ENCODE results near the gene TTPAL.
A peak's percentile ranks its signal among the peaks of the same experiment; 100 is the strongest.

The TTPAL gene

GRCh38 chr20:44500221-44500620 is 24.5 kb downstream of the TTPAL start:
- DNase-seq: no peak

DNA sequence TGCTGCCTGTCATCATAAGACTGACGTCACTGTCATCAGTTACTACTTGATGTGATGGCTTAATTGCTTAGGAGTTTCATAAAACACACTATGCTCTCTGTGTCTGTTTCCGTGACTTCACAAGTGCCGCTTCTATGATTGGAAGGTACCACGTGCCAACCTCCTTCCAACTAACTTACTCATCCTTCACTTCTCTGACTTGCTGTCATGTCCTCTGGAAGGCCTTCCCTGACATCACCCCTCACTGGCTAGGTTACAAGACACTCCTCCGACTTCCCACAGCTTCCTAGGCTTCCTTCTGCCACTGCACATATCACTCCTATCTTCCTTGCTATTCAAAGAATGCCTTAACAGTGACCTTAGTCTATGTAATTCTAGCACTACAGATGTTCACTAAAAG is 25.8 kb downstream of the TTPAL start:
- DNase-seq: no peak

DNA sequence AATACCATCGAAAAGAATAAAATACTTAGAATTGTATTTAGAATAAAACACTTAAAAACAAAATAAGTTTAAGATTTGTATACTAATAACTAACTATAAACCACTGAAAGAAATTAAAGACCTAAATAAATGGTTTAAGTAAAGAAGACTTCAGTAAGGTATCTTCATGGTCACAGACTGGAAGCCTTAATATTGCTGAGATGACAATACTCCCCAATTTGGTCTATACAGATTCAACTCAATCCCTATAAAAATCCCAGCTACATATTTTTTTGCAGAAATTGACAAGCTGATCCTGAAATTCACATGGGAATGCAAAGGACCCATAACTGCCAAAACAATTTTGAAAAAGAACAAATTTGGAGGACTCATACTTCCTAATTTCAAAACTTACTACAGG is 27.3 kb downstream of the TTPAL start:
- no peak for DNase-seq

DNA sequence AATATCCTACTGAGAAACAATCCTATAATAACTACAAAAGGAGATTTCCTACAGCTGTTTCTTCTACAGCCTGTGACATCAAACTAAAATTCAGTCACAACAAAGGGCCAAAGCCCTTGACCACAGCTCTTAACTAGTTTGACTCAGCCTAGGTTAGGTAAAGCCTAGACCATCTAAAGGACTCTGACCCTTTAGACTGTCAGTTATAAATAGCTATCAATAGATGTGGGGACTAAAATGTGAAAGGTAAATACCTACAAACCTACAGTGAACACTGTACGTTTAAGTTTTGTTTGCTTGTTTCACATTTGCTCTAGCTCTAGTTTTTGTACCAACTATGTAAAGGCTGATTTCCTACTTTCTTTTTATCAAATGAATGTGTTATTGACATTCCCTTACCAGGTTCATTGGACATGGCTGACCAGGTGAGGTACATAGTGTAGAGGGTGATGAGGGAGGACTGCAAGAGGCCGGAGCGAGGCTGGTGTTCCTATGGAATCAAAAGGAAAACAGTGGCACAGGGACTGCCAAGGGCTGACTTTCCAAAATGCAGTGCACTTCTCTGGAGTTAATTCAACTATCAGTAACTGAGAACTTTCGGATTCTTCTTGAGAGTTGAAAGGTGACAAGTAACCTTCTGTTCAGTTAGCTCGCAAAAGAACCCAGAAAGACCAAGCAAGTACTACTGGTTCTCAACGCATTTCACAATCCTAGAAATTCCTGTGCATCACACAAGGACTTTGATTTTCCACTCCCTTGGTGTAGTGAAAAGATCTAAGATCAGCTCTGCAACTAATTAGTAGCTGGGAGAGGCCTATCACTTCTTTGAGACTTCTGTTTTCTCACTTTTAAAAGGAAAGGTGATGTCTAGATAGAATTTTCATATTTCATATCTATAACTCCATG is 29.0 kb downstream of the TTPAL start:
- DNase-seq: no peak

DNA sequence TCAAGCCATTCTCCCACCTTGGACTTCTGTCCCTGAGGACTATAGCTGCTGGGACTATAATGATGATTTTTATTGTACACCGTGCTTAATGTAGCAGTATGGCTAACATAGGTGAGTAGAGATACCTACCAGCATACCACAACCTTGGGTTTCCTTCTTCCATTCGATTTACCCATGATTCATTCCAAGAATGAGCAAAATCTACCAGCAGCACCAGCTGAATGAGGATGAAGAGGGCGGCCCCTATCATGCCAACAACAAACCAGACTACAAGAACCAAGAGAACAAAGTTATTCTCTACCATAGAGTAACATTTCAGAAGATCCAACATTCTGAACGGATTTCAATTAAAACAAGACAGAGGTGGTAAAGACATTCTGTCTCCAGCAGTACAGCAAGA is 34.1 kb downstream of the TTPAL start:
- DNase-seq: no peak

- no peak for DNase-seq
Measured at GRCh38 chr20:44513871-44514270, 38.2 kb downstream of the TTPAL start.

DNA sequence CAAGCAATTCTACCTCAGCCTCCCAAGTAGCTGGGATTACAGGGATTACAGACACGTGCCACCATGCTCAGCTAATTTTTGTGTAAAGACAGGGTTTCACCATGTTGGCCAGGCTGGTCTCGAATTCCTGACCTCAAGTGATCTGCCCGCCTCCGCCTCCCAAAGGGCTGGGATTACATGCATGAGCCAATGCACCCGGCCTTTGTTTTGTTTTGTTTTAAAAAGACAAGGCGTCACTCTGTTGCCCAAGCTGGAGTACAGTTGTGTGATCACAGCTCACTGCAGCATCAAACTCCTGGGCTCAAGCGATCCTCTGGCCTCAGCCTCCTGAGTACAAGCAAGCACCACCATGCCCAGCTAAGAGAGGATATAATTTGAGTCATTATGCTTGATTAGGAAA is 40.8 kb downstream of the TTPAL start:
- no peak for DNase-seq

GRCh38 chr20:44517454-44517853 is 41.8 kb downstream of the TTPAL start:
- DNase-seq: no peak

- DNase-seq: no peak
Measured at GRCh38 chr20:44518248-44518647, 42.6 kb downstream of the TTPAL start.

DNA sequence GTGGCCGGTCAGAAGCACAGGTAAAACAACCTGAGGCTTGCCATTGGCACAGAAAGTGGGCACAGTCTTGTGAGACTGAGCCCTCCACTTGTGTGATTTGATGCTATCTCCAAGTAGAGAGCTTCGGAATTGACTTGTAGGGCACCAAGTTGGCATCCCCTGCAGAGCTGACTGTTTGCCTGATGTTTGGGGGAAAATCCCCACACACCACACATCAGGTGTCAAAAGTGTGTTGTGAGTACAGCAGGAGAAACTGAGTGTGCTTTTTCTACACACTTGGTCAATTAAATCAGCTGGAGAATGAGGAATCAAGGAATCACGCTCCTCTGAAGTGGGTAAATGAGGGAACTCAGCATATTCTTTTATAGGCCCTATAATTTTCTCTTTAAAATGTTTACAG is 45.2 kb downstream of the TTPAL start:
- DNase-seq: no peak

- peak; percentile 96 for DNase-seq
Measured at GRCh38 chr20:44521484-44522481, 46.1 kb downstream of the TTPAL start, which contains the start of gene SERINC3. TSS of gene SERINC3 (minus strand) at chr20:44522070. CDS start at chr20:44521951, 119 bp downstream.

DNA sequence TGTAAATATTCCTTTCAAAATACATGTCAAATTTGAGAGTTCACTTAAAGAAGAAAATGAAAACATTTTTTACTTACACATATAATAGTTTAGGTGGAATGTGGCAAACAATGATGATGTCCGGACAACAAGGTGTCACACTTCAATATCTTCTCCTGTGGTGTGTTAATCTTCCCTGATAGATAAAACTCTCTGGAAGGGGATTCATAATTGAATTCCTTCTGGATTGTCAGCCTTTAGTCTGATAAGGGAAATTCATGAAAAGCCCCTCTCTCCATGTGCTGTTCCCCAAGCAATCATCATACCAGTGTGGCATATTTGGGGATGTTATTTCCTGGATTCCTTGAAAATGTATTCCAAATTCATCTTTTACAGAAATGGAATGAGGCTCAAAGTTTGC is 47.2 kb downstream of the TTPAL start:
- no peak for DNase-seq

- DNase-seq: no peak
Measured at GRCh38 chr20:44523746-44524145, 48.1 kb downstream of the TTPAL start.

GRCh38 chr20:44526129-44526528 is 50.5 kb downstream of the TTPAL start:
- no peak for DNase-seq

GRCh38 chr20:44527716-44528199 is 52.1 kb downstream of the TTPAL start:
- no peak for DNase-seq

GRCh38 chr20:44528309-44528708 is 52.6 kb downstream of the TTPAL start:
- no peak for DNase-seq

- DNase-seq: no peak
Measured at GRCh38 chr20:44532259-44532980, 56.7 kb downstream of the TTPAL start.

DNA sequence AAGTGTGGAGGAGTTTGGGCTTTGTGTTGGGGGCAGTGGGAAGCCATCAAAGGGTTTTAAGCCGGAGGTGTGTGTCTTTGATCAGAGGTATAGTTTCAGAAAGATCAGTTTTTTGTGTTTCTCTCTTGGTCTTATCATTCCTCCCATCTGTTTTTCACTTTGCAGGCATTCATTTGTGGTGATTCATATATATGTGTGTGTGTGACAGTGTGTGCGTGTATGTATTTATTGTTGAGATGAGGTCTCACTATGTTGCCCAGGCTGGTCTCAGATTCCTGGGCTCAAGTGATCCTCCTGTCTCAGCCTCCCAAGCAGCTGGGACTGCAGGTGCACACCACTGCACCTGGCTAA is 57.3 kb downstream of the TTPAL start:
- no peak for DNase-seq

DNA sequence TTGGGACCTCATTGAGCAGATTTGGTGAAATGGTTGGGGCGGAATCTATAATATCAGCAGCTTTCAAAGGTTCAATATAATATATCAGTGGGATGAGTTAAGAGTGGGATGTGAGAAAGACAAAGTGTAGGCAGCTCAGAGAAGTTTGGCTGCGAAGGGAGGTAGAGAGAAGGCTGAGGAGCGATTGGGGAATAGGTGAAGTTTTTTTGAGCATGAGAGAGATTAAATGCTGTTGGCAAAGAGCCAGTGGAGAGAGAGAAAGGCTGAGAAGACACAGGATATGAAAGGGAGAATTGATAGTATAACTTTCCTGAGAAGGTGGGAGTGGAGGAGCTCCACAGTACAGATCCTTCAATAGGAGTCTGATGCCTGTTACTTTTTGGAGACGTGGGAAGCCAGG is 58.3 kb downstream of the TTPAL start:
- no peak for DNase-seq

DNA sequence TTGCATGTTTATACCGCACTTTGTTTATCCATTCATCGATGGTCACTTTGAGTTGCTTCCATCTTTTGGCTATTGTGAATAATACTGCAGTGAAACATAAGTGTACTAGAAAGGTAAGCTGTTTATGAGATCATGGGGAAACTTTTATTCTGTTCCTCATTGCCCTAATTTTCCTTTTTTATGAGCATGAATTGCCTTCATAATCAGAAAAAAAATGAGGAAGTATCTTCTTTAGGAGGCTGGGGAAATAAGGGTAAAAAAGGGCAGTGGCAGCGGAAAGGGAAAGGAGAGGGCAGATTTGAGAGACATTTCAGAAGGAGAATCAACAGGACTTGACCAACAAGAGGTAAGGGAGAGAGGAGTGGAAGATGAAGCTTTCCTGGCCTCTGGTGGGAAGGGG is 60.5 kb downstream of the TTPAL start:
- DNase-seq: no peak

GRCh38 chr20:44537993-44538392 is 62.3 kb downstream of the TTPAL start:
- DNase-seq: no peak

DNA sequence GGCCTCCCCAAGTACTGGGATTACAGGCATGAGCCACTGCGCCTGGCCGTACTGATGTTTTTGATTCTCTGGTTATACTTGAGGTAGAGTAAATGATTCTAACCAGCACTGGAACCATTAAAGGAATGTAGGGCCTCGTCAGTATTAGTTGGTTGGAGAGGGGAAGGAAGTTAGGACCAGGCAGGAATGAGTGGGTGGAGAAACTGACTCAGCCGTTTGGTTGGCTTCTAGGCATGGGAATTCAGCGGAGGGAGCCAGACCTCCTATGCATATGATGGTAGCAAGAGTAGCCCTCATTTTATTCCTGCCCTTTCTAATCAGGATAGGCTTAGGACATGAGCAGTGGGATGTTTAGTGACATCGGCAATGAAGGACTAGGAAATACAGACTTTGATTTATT is 65.2 kb downstream of the TTPAL start:
- DNase-seq: no peak

GRCh38 chr20:44541992-44542391 is 66.3 kb downstream of the TTPAL start:
- no peak for DNase-seq

Measured in stimulated activated CD4-positive, alpha-beta T cell treated with anti-CD3 and anti-CD28 coated beads, Interleukin-4, amount 100 ng/mL, for 24 hours (primary cell).